Lower leg skin (tissue), 3 donors: ENCODE measurements around the gene KLF6.

Experiments used
- POLR2A ChIP-seq, 2 donors: fragments of 450-650 bp; IDR thresholded peaks; one replicate each; pipeline ENCODE4 v1.6.1; 2016 to 2017; ENCODE audit warnings: antibody characterized with exemption in 2 of 2, mild to moderate bottlenecking in 1 of 2, moderate library complexity in 1 of 2
- TF ChIP-seq, protein P1 (sequence below), 3 donors: fragments of 450-650 bp; IDR thresholded peaks; one replicate each; pipeline ENCODE4 v1.5.1; 2016; ENCODE audit warnings: antibody characterized with exemption in 3 of 3, mild to moderate bottlenecking in 3 of 3, moderate library complexity in 2 of 3

DNA sequence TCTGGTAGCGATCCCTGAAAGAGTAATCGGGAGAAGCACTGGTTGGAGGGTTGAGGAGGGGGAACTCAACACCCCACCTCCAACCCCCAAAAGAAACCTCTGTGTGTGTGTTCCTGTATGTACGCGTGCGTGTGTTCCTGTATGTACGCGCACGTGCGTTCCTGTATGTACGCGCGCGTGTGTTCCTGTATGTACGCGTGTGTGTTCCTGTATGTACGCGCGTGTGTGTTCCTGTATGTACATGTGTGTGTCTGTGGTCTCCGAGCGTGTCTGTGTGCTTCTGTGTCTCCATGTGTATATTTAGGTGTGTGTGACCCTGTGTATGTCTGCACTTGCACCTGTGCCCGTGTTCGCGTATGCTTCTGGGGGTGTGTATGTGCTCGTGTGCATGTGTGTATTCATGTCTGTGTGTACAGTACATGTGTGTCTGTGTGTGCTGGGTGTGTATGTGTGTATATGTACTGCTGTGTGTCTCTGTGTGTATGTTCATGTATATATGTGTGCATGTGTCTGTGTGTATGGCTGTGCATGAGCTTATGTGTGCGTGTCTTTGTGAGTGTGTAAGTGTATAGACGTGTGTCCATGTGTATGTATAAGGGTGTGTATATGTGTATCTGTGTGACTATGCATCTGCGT, 42.9 kb upstream of the KLF6 start:
- TF ChIP-seq POLR2A (IDR thresholded peaks at IDR 0.05) = no peak
- TF ChIP-seq, protein P1, sequence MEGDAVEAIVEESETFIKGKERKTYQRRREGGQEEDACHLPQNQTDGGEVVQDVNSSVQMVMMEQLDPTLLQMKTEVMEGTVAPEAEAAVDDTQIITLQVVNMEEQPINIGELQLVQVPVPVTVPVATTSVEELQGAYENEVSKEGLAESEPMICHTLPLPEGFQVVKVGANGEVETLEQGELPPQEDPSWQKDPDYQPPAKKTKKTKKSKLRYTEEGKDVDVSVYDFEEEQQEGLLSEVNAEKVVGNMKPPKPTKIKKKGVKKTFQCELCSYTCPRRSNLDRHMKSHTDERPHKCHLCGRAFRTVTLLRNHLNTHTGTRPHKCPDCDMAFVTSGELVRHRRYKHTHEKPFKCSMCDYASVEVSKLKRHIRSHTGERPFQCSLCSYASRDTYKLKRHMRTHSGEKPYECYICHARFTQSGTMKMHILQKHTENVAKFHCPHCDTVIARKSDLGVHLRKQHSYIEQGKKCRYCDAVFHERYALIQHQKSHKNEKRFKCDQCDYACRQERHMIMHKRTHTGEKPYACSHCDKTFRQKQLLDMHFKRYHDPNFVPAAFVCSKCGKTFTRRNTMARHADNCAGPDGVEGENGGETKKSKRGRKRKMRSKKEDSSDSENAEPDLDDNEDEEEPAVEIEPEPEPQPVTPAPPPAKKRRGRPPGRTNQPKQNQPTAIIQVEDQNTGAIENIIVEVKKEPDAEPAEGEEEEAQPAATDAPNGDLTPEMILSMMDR (IDR thresholded peaks at IDR 0.05) = peak in 1 of 3 donors; percentile 13
